D341Med (cell line): ENCODE measurements around the gene OSBPL3.
A peak's percentile ranks its signal among the peaks of the same experiment; 100 is the strongest.

ENCODE experiments used
- DNase-seq: peaks from one replicate; pipeline ENCODE4 v3.0.0; 2012; ENCODE audit warnings: low spot score

OSBPL3 gene

GRCh38 chr7:24896031-24896501 is 83.9 kb downstream of the OSBPL3 start:
- DNase-seq, result no peak

DNA sequence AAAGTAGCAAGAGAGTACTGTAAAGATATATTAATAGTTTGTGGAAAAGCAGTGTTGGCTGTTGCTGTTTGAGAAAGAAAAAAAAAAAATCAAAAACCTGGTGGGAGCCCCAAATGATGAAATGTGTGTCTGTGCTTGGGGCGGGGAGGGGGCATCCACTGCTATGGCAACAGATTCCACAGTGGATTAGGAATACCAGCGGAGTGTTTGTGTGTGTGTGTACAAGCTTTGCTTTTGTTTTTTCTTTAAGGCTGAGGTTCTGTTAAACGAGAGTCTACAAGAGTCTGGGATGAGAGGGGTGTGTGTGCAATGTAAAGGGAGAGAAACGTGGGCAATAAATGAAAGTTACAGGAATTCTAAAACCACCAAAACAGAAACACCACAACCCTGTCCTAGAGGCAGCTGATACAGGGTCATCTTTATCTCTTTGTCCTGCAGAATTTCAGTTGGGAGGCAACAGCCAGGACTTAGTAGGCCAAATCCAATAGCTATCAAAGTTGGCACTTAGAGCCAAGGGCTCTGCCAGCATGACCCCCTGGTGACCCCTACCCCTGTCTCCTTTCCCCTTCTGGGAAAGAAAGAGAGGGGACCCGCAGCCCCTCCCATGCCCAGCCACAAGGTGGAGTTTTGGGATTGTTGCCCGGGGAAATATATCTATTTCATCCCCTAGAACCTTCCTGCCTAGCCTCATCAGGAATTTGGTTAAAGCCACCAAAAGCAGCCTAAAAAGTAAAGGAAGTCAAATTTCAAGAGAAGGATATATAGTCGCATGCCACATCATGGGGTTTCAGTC is 85.4 kb downstream of the OSBPL3 start:
- DNase-seq, result peak; percentile 35

DNA sequence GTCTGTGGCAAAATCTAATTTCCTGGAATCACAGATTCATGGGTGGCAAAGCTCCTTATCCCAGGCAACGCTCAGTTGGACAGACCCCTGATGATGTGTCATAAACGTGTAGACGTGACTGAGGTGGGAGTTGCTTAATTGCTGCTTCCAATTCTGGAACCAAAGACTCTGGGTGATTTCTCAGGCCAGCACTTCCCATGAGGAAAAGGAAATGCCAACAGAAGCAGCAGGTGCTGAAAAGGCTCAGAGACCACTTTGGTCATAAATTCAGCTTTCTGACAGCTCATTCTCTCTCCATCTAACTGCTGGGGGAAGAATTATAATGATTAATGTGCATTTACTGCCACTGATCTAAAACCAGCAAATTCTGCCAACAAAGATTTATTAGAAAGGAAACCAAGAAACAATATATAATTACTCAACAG is 88.7 kb downstream of the OSBPL3 start:
- no peak for DNase-seq

DNA sequence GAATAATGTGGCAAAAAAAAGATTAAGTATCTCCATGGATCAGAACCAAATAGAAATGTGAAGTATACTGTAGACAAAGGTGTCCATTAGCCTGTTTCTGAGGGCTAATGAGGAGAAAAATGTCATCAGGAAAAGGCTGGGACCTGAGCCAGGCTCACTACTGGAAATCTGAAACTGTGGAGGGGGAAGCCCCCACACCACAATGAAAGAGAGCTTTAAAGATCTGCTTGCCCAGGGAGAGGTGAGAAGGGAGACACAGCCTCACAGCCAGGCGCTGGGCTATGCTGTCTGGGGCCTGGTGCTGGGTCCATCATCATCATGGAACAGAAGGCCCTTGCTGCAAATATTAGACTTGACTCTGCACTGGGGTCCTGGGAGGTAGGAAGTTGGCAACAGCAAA is 90.4 kb downstream of the OSBPL3 start:
- DNase-seq, result no peak

DNA sequence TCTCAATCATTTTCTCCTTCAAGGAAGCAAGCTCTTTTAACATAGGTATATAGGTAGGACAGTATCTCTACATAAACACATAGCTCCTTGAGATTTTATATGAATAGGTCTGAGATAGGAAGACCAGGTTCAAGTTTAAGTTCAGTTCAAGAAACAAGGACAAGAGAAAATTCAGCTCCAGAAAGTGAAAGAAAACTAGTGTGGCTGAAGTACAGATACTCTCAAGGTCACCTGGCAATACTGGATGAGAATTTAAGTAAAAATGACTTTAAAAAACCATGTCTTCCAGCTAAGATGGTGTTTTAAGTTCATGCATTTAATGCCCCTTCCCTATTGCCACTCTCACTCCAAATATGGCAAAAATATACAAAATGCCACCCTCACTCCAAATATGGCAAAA is 91.3 kb downstream of the OSBPL3 start:
- no peak for DNase-seq

DNA sequence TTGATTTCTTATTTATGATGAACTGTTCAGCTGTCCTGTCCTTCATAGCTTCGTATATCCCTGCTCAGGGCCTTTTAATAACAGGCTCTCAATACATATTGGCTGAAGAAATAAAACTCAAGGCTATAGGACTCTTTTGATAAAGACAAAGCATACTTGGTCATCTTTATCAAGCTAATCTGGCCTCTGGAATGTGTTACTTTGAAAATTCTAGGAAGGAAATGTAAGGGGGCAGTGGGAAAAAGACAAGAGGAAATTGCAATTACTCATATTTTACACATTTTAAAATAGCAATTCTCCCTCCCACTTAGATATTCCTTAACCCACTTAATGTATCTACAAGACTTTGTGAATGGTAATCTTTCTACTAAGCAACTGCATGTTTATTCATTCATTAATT is 94.3 kb downstream of the OSBPL3 start:
- no peak for DNase-seq

- no peak for DNase-seq
Measured at GRCh38 chr7:24885305-24885704, 94.7 kb downstream of the OSBPL3 start.

GRCh38 chr7:24884401-24884800 is 95.6 kb downstream of the OSBPL3 start:
- DNase-seq, result no peak

DNA sequence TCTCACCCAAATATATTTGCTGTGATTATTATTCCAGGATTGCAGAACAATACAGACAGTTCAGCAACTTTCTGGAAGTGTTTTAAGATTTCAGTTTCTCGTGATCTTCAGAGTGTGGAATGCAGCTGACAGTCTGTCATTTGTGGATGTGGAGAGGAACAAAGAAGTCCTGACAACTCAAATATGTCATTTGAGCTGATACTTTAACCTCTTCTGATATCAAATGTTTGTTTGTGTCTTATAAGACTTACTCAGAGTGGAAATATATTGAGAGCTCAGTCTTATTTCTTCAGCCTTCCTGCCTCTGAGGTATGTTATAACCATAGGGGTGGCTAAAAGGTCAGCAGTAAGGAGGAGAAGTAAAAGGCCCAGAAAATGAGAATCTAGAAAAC is 96.4 kb downstream of the OSBPL3 start:
- no peak for DNase-seq

DNA sequence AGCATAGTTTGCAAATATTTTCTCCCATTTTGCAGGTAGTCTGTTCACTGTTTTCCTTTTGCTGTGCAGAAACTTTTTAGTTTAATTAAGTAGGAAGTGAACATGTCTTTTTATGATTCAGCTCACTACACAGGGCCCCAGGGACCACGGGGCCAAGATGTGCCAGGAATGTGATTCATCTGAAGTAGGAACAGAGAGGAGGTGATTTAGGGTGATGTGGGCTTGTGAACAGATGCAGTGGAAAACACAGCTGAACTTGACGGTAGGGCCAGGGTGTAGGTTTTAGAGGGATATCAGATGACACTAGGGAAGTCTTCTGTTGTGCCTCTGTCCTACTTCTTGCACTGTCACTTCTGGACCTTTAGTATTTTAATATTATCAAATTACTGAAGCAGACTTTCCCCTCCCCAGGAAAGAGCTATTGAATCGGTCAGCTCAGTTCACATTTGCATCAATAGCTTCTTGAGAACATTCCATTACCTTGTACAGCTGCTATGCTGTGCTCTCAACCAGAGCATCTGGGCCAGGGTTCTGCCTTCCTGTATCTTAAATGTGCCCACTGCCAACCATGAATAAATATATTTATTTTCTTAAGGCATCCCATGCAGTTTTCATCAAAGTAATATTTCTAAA is 96.9 kb downstream of the OSBPL3 start:
- no peak for DNase-seq

GRCh38 chr7:24881623-24882022 is 98.4 kb downstream of the OSBPL3 start:
- DNase-seq, result no peak

DNA sequence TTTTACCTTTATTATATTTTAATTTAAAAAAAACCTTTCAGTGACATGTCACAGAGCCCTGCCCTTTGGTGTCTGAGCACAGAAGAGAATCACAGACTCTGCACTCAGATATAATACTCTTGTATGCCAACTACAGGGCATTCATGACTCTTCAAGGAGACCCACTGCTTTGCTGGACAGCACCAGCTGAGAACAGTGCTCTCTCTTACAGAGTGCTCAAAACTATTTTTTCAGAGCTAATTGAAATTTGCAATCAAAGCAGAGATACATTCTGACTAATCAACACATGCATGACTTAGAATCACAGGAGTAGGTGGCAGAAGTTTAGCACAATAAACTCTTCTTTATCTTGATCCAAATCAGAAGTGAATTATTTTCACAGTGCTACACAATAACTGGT is 99.1 kb downstream of the OSBPL3 start:
- no peak for DNase-seq

DNA sequence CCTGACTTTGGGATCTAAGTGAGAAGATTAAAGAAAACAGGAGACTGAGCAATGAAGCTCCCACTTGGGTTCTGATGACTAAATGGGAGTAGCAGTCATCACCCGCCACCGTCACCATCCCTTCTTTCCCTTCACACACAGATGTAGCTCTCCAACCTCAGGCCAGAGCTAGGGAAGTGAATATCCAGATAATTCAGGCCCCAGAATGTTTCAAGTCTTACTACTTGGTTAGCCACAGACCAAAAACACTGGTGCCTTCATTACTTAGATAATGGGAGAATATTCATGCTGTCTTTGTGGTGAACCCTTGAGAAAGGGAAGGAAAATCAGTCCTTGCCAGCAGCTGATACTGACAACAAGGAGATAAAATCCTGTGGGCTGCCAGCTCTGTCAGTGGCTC is 100.7 kb downstream of the OSBPL3 start:
- no peak for DNase-seq

GRCh38 chr7:24877790-24878311 is 102.1 kb downstream of the OSBPL3 start:
- DNase-seq, result no peak

GRCh38 chr7:24874791-24875190 is 105.2 kb downstream of the OSBPL3 start:
- no peak for DNase-seq

GRCh38 chr7:24873944-24874343 is 106.0 kb downstream of the OSBPL3 start:
- DNase-seq, result no peak

GRCh38 chr7:24871770-24872169 is 108.2 kb downstream of the OSBPL3 start:
- no peak for DNase-seq

DNA sequence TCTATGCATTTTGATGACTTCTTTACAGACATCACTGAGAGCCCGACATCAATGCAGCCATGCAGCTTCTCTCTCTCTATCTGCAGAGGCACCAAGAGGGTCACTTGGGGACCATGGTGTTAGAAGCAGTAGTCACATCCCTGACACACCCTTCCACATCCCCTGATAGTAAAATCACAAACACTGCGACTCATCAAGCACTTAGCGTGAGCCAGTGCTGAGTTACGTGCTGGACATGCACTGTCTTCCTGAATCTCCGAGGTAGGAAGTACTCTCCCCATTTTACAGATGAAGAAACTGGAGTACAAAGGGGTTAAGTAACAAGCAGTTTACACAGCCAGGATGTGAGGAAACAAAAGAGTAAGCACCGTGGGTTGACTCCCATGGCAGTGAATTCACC is 109.2 kb downstream of the OSBPL3 start:
- no peak for DNase-seq

- no peak for DNase-seq
Measured at GRCh38 chr7:24869572-24869971, 110.4 kb downstream of the OSBPL3 start.

- DNase-seq, result no peak
Measured at GRCh38 chr7:24868741-24869140, 111.2 kb downstream of the OSBPL3 start.

DNA sequence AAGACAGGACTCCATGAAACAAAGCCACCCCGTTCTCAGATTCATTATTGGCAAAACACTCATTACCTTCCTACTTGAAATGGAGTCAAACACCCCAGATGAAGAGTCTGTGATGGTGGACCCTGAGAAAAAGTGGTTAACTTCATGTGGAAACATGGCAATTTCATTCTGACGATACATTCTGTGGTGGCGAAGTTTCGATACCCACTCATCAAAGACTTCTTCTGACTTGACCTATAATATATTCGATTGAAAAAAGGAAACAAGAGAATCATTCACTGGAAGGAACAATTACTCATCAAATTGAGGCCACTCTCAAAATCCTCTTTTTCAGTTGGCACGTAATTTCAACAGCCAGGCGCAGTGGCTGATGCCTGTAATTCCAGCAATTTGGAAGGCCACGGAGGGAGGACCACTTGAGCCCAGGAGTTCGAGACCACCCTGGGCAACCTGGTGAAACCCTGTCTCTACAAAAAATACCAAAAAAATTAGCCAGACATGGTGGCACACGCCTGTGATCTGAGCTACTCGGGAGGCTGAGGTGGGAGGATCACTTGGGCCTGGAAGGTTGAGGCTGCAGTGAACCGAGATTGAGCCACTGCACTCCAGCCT is 113.9 kb downstream of the OSBPL3 start:
- no peak for DNase-seq

DNA sequence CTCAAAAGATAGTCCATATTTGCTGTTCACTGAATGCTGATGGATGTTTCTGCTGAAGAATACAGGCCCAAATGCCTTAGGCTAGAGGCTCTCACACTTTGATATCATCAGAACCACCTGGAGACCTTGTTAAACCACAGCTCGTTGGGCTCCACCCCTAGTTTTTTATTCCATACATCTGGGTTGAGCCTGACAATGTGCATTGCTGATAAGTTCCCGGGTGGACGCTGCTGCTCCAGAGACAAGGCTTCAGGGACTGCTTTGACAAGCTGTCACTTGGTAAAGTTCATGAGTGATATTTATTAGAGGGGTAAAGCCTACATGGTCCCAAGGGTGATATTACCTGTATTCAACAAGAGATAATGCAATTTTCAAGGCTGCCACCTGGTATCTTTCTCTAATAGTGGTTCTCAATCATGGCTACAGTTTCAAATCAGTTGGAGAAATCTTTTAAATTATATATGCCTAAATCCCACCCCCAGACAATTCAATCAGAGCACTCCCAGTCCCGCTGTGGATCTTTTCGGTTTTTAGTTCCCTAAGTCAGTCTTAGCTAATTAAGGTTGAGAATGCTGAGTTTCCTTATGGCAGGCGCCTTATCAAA is 115.7 kb downstream of the OSBPL3 start:
- DNase-seq, result no peak

GRCh38 chr7:24863626-24864025 is 116.4 kb downstream of the OSBPL3 start:
- no peak for DNase-seq
